ENCODE data around the gene TSPAN3. TPM values are rescaled to one million over a fixed set of nuclear protein-coding genes. Genes with fewer than 3 reads are reported as not detected.

TSPAN3 gene
- total RNA-seq, 1 experiment from 2014 or later: 237 TPM

DNA sequence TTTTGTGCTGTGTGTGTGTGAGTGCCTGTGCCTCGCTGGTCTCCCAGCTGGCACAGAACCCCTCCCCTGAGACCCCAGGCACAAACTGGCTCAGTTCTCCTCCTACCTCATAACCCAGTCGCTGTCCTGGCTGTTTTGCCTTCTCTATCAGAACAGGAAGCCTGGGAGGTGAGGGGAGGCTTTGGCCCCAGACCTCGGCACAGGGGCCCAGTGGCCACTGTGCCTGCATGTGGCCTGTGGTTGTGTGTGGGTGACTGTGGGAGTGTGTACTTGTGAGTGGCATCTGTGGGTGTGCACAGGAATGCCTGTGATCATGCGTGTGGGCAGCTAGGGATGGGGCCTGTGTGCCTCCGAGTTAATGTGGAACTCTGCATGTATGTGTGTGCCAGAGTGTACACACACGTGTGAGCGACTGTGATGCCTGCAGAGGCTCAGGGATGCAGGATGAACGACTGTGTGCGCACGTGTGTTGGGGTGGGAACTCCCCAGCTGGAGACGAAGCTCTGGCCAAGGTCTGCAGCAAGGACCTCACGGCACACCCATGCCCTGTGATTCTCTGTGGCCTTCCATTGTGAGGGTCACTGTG lies 43.7 kb downstream of the TSPAN3 start:
- no peak overlapping the region for H3K4me3 ChIP-seq (ENCODE audit: low read depth, low read length)
- POLR2A ChIA-PET: no interaction called here
- H3K4me3 Mint-ChIP-seq (ENCODE audit: unreplicated experiment): no peak overlapping the region
- no peaks in the 10 kb centered on the region for H3K9me3 ChIP-seq
- no peaks in the 10 kb centered on the region for H3K4me1 Mint-ChIP-seq (ENCODE audit: low read depth, unreplicated experiment)
- no TSS peak for BruUV-seq (replicated peaks)
- no peaks in the 10 kb centered on the region for H3K27me3 Mint-ChIP-seq (ENCODE audit: insufficient read depth, unreplicated experiment)
- no peaks in the 10 kb centered on the region for H3K36me3 ChIP-seq (ENCODE audit: control insufficient read depth, insufficient read depth, low read length)
- intact Hi-C loops (cut with micrococcal nuclease; ENCODE audit: unreplicated experiment): no loop called here
- no peaks in the 10 kb centered on the region for H3K27me3 ChIP-seq (replicated peaks; ENCODE audit: control insufficient read depth, insufficient read depth, low read length)
- H3K27ac Mint-ChIP-seq (ENCODE audit: unreplicated experiment): no peak overlapping the region
- DNase-seq: peak in 1 of 2 experiments; percentile 25
- CTCF ChIA-PET: interaction anchor here (1.1 kb wide), 1 partner anchor 9 kb away, joined by 3 read pairs; no protein-coding TSS in a partner anchor
- TF ChIP-seq, protein P1, sequence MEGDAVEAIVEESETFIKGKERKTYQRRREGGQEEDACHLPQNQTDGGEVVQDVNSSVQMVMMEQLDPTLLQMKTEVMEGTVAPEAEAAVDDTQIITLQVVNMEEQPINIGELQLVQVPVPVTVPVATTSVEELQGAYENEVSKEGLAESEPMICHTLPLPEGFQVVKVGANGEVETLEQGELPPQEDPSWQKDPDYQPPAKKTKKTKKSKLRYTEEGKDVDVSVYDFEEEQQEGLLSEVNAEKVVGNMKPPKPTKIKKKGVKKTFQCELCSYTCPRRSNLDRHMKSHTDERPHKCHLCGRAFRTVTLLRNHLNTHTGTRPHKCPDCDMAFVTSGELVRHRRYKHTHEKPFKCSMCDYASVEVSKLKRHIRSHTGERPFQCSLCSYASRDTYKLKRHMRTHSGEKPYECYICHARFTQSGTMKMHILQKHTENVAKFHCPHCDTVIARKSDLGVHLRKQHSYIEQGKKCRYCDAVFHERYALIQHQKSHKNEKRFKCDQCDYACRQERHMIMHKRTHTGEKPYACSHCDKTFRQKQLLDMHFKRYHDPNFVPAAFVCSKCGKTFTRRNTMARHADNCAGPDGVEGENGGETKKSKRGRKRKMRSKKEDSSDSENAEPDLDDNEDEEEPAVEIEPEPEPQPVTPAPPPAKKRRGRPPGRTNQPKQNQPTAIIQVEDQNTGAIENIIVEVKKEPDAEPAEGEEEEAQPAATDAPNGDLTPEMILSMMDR (IDR thresholded peaks at IDR 0.05; ENCODE audit: insufficient read depth in 1 of 2, low read depth in 1 of 2, low read length in 1 of 2, severe bottlenecking in 1 of 2, unreplicated experiment in 1 of 2): no peak
- H3K4me1 ChIP-seq: no peaks in the 10 kb centered on the region
- peaks cover 23% of the 10 kb centered on the region for H3K36me3 Mint-ChIP-seq (ENCODE audit: insufficient read depth, unreplicated experiment)
- H3K9me3 Mint-ChIP-seq (ENCODE audit: unreplicated experiment): no peaks in the 10 kb centered on the region

- Mint-ChIP-seq H3K27me3 (ENCODE audit: insufficient read depth, unreplicated experiment) (no peaks in the 10 kb centered on the region), H3K4me3 (ENCODE audit: unreplicated experiment) (no peak overlapping the region), H3K27ac (ENCODE audit: unreplicated experiment) (no peak overlapping the region), H3K36me3 (ENCODE audit: insufficient read depth, unreplicated experiment) (peaks cover 18% of the 10 kb centered on the region), H3K9me3 (ENCODE audit: unreplicated experiment) (no peaks in the 10 kb centered on the region), H3K4me1 (ENCODE audit: low read depth, unreplicated experiment) (no peaks in the 10 kb centered on the region)
- ChIA-PET POLR2A (no interaction called here), CTCF (interaction anchor here (1.1 to 1.7 kb wide), 2 partner anchors 8 to 10 kb away, joined by 3 to 6 read pairs; no protein-coding TSS in a partner anchor)
- H3K27me3 ChIP-seq (replicated peaks; ENCODE audit: control insufficient read depth, insufficient read depth, low read length): no peaks in the 10 kb centered on the region
- no peaks in the 10 kb centered on the region for H3K9me3 ChIP-seq
- no peaks in the 10 kb centered on the region for H3K36me3 ChIP-seq (ENCODE audit: control insufficient read depth, insufficient read depth, low read length)
- TF ChIP-seq, protein P1 (IDR thresholded peaks at IDR 0.05; ENCODE audit: insufficient read depth in 1 of 2, low read depth in 1 of 2, low read length in 1 of 2, severe bottlenecking in 1 of 2, unreplicated experiment in 1 of 2): no peak
- intact Hi-C loops (cut with micrococcal nuclease; ENCODE audit: unreplicated experiment): no loop called here
- peak in 1 of 2 experiments; percentile 23 for DNase-seq
- H3K4me3 ChIP-seq (ENCODE audit: low read depth, low read length): no peak overlapping the region
- no TSS peak for BruUV-seq (replicated peaks)
- no peaks in the 10 kb centered on the region for H3K4me1 ChIP-seq
Observed at GRCh38 chr15:77026501-77027110, 44.3 kb downstream of the TSPAN3 start.

DNA sequence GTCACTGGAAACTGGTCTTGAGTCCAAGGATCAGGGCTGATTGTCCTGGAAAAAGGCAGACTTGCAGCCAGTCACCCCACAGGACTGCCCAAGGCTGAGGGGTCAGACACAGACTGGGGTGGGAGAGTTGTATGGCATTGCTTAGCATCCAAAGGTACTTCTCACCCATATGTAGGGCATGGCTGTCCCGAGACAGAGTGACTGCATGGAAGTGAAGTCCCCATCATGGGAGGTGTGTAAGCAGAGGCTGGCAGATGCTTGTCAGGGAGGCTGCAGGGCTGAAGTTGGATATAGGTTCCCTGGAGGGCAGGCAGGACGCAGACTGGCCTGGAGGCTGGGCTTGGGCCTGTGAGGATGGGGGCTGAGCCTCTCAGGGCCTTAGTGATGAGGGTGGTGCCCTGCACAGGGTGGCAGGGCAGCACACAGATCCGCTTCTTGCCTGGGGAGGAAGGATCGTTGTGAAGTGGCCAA lies 44.9 kb downstream of the TSPAN3 start:
- no peaks in the 10 kb centered on the region for H3K4me1 ChIP-seq
- intact Hi-C loops (cut with micrococcal nuclease; ENCODE audit: unreplicated experiment): loop anchor here (2.0 kb wide), 1 partner anchor 471 kb away; no protein-coding TSS in a partner anchor
- peak in 1 of 2 experiments; percentile 17 for DNase-seq
- no peaks in the 10 kb centered on the region for H3K9me3 ChIP-seq
- CTCF ChIA-PET: interaction anchor here (1.7 to 1.8 kb wide), 2 partner anchors 9 to 81 kb away, joined by 5 to 6 read pairs; no protein-coding TSS in a partner anchor
- TF ChIP-seq, protein P1 (IDR thresholded peaks at IDR 0.05; ENCODE audit: insufficient read depth in 1 of 2, low read depth in 1 of 2, low read length in 1 of 2, severe bottlenecking in 1 of 2, unreplicated experiment in 1 of 2): no peak
- H3K9me3 Mint-ChIP-seq (ENCODE audit: unreplicated experiment): no peaks in the 10 kb centered on the region
- peak overlapping the region; percentile 30 for H3K27ac Mint-ChIP-seq (ENCODE audit: unreplicated experiment)
- no peaks in the 10 kb centered on the region for H3K27me3 ChIP-seq (replicated peaks; ENCODE audit: control insufficient read depth, insufficient read depth, low read length)
- no TSS peak for BruUV-seq (replicated peaks)
- H3K4me1 Mint-ChIP-seq (ENCODE audit: low read depth, unreplicated experiment): no peaks in the 10 kb centered on the region
- no peak overlapping the region for H3K4me3 ChIP-seq (ENCODE audit: low read depth, low read length)
- peaks cover 11% of the 10 kb centered on the region for H3K36me3 Mint-ChIP-seq (ENCODE audit: insufficient read depth, unreplicated experiment)
- H3K27me3 Mint-ChIP-seq (ENCODE audit: insufficient read depth, unreplicated experiment): no peaks in the 10 kb centered on the region
- H3K4me3 Mint-ChIP-seq (ENCODE audit: unreplicated experiment): no peak overlapping the region
- H3K36me3 ChIP-seq (ENCODE audit: control insufficient read depth, insufficient read depth, low read length): no peaks in the 10 kb centered on the region
- POLR2A ChIA-PET: no interaction called here

Data from Caco-2 (cell line).